ENCODE measurements around the gene COQ4. TPM values are rescaled to one million over a fixed set of nuclear protein-coding genes. Genes with fewer than 3 reads are reported as not detected.

The COQ4 gene
- total RNA-seq, 1 experiment from 2014 or later = 34.0 TPM

DNA sequence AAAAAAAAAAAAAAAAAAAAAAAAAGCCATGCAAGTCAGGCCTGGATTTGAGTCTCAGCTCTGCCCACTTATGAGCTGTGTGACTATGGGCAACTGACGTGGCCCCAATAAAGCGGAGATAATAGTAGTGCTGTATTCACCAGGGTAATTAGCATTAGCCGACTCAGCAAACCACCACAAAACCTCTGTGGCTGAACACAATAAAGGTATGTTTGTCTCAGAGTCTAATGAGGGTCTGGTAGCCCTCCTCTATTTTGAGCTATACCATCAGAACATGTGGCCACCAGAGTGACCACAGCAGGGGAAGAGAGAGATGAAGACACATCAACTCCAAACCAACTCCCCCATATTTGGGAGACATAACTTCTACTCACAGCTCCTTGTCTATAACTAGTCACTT is 30.6 kb upstream of the COQ4 start:
- H3K4me3 Mint-ChIP-seq (ENCODE audit: low read depth, unreplicated experiment) = no peak overlapping the region
- CTCF ChIA-PET = interaction anchor here (0.6 kb wide), 1 partner anchor 255 kb away, joined by 3 read pairs; no protein-coding TSS in a partner anchor
- intact Hi-C loops (cut with micrococcal nuclease; ENCODE audit: unreplicated experiment) = no loop called here
- DNase-seq = no peak
- no peak overlapping the region for H3K27ac Mint-ChIP-seq (ENCODE audit: unreplicated experiment)
- H3K27me3 Mint-ChIP-seq (ENCODE audit: unreplicated experiment) = no peaks in the 10 kb centered on the region
- no peaks in the 10 kb centered on the region for H3K9me3 Mint-ChIP-seq (ENCODE audit: low read depth, unreplicated experiment)
- no peaks in the 10 kb centered on the region for H3K4me1 Mint-ChIP-seq (ENCODE audit: low read depth, unreplicated experiment)
- peaks cover 6% of the 10 kb centered on the region for H3K36me3 Mint-ChIP-seq (ENCODE audit: insufficient read depth, unreplicated experiment)
- no TSS peak for BruUV-seq (replicated peaks)
- TF ChIP-seq, protein P1, sequence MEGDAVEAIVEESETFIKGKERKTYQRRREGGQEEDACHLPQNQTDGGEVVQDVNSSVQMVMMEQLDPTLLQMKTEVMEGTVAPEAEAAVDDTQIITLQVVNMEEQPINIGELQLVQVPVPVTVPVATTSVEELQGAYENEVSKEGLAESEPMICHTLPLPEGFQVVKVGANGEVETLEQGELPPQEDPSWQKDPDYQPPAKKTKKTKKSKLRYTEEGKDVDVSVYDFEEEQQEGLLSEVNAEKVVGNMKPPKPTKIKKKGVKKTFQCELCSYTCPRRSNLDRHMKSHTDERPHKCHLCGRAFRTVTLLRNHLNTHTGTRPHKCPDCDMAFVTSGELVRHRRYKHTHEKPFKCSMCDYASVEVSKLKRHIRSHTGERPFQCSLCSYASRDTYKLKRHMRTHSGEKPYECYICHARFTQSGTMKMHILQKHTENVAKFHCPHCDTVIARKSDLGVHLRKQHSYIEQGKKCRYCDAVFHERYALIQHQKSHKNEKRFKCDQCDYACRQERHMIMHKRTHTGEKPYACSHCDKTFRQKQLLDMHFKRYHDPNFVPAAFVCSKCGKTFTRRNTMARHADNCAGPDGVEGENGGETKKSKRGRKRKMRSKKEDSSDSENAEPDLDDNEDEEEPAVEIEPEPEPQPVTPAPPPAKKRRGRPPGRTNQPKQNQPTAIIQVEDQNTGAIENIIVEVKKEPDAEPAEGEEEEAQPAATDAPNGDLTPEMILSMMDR (IDR thresholded peaks at IDR 0.05; ENCODE audit: unreplicated experiment) = no peak

DNA sequence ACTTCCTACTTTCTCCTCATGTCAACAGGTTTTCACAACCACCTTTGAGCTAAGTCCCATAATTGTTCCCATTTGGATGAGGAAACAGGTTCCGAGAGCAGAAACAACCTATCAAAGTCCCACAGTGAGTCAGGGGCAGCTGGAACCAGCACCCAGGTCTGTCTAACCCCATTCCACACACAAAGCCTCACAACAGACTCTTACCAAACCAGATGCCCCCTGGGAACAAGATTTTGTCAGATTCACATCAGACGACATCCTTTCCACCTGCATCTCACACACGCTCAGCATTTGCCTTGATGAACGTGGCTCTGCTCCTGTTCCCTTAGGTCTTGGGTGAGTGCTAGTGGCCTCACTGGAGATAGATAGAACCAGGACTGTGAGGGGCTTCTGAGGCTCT is 29.5 kb upstream of the COQ4 start:
- no peaks in the 10 kb centered on the region for H3K9me3 Mint-ChIP-seq (ENCODE audit: low read depth, unreplicated experiment)
- intact Hi-C loops (cut with micrococcal nuclease; ENCODE audit: unreplicated experiment) = no loop called here
- no peak overlapping the region for H3K27ac Mint-ChIP-seq (ENCODE audit: unreplicated experiment)
- H3K4me3 Mint-ChIP-seq (ENCODE audit: low read depth, unreplicated experiment) = no peak overlapping the region
- H3K36me3 Mint-ChIP-seq (ENCODE audit: insufficient read depth, unreplicated experiment) = peaks cover 4% of the 10 kb centered on the region
- no peak for DNase-seq
- no TSS peak for BruUV-seq (replicated peaks)
- CTCF ChIA-PET = no interaction called here
- no peaks in the 10 kb centered on the region for H3K4me1 Mint-ChIP-seq (ENCODE audit: low read depth, unreplicated experiment)
- H3K27me3 Mint-ChIP-seq (ENCODE audit: unreplicated experiment) = no peaks in the 10 kb centered on the region
- TF ChIP-seq, protein P1 (IDR thresholded peaks at IDR 0.05; ENCODE audit: unreplicated experiment) = no peak

DNA sequence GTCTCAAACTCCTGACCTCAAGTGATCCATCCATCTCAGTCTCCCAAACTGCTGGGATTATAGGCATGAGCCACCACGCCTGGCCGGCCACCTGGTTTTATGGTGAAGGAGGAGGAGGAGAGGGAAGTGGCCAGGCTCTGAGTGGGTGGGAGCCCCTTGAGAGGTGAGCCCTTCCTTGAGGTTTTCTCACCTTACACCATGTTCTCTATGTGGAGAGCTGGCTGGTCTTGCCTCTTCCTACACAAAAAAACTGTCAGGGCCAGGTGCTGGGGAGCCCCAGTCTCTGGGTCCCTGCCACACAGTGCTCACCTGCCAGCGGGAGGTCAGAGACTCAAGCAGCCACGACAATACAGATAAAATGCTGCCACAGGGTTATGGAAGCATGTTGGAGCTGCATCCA is 28.5 kb upstream of the COQ4 start:
- H3K27ac Mint-ChIP-seq (ENCODE audit: unreplicated experiment) = no peak overlapping the region
- no peaks in the 10 kb centered on the region for H3K9me3 Mint-ChIP-seq (ENCODE audit: low read depth, unreplicated experiment)
- no TSS peak for BruUV-seq (replicated peaks)
- H3K27me3 Mint-ChIP-seq (ENCODE audit: unreplicated experiment) = no peaks in the 10 kb centered on the region
- CTCF ChIA-PET = interaction anchor here (1.8 kb wide), 1 partner anchor 68 kb away, joined by 7 read pairs; no protein-coding TSS in a partner anchor
- no peak for DNase-seq
- peaks cover 10% of the 10 kb centered on the region for H3K36me3 Mint-ChIP-seq (ENCODE audit: insufficient read depth, unreplicated experiment)
- H3K4me3 Mint-ChIP-seq (ENCODE audit: low read depth, unreplicated experiment) = no peak overlapping the region
- peaks cover 9% of the 10 kb centered on the region for H3K4me1 Mint-ChIP-seq (ENCODE audit: low read depth, unreplicated experiment)
- TF ChIP-seq, protein P1 (IDR thresholded peaks at IDR 0.05; ENCODE audit: unreplicated experiment) = no peak
- intact Hi-C loops (cut with micrococcal nuclease; ENCODE audit: unreplicated experiment) = loop anchor here (2.0 kb wide), 1 partner anchor 47 kb away; the partner anchor contains the start of gene SLC27A4

DNA sequence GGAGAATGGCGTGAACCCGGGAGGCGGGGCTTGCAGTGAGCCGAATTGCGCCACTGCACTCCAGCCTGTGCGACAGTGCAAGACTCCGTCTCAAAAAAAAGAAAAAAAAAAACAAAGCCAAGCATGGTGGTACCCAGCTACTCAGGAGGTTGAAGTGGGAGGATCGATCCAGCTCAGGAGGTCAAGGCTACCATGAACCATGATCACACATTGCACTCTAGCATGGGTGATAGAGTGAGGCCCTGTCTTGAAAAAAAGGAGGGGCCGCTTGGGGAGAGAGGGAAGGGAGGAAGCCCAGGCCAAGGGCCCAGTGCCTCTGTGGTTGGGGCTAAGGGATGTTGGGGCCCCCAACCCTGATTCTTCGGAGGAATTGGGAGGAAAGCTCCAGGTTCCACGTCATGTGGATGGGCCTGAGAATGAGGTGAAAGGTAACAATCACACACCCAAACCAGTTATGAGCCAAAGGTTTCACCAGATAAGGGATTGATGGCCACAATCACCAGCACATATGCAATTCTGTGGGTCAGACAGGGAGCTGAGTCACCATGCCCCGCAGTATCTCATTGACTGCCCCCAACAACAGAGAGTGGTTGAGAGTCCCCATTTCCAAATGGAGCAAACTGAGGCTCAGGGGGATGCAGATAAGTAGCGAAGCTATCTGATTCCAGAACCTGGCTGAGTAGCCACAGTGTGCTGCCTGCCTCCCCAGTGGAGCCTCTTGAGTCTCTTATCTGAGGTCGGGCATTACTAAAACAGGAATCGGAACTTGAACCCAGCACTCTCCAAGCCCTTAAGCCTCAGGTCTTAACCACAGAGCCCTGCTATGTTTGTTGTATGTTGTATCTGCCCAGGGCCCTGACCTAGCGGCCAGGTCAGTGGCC is 26.1 kb upstream of the COQ4 start:
- CTCF ChIA-PET = interaction anchor here (2.3 kb wide), 1 partner anchor 45 kb away, joined by 11 read pairs; no protein-coding TSS in a partner anchor
- Mint-ChIP-seq H3K9me3 (ENCODE audit: low read depth, unreplicated experiment) (no peaks in the 10 kb centered on the region), H3K4me3 (ENCODE audit: low read depth, unreplicated experiment) (no peak overlapping the region), H3K27ac (ENCODE audit: unreplicated experiment) (no peak overlapping the region), H3K4me1 (ENCODE audit: low read depth, unreplicated experiment) (peaks cover 10% of the 10 kb centered on the region), H3K27me3 (ENCODE audit: unreplicated experiment) (no peaks in the 10 kb centered on the region), H3K36me3 (ENCODE audit: insufficient read depth, unreplicated experiment) (peaks cover 18% of the 10 kb centered on the region)
- no peak for DNase-seq
- BruUV-seq (replicated peaks) = no TSS peak
- TF ChIP-seq, protein P1 (IDR thresholded peaks at IDR 0.05; ENCODE audit: unreplicated experiment) = no peak
- intact Hi-C loops (cut with micrococcal nuclease; ENCODE audit: unreplicated experiment) = loop anchor here (5.0 kb wide), 1 partner anchor 116 kb away; no protein-coding TSS in a partner anchor

Measured in Calu3 (cell line).